K562 (cell line): ENCODE results near the gene UBE2D2. TPM values are rescaled to one million over a fixed set of nuclear protein-coding genes. Genes with fewer than 3 reads are reported as not detected.

Source experiments
- ARID1B ChIP-seq: fragments of 450-650 bp; IDR thresholded peaks from 2 replicates; pipeline ENCODE4 v1.6.1; 2016; ENCODE audit warnings: antibody characterized with exemption, mild to moderate bottlenecking, inconsistent platforms
- CUX1 ChIP-seq: fragments of 200-800 bp; sonication (Bioruptor generic); IDR thresholded peaks from 2 replicates; pipeline ENCODE4 v1.6.1; 2016; ENCODE audit warnings: missing genetic modification characterization, missing compliant biosample characterization
- DIDO1 ChIP-seq: fragments of 450-650 bp; IDR thresholded peaks from 2 replicates; pipeline ENCODE4 v1.6.1; 2016; ENCODE audit warnings: low read depth, missing biosample characterization, missing genetic modification characterization
- ETS1 ChIP-seq: conservative IDR thresholded peaks from 2 replicates; pipeline ENCODE4 v1.6.1; 2011; ENCODE audit warnings: low read depth, mild to moderate bottlenecking, low read length; ENCODE audit not compliant: control insufficient read depth
- ETV1 ChIP-seq: fragments of 450-650 bp; conservative IDR thresholded peaks from 2 replicates; pipeline ENCODE4 v1.6.1; 2016; ENCODE audit warnings: missing genetic modification characterization, control low read depth, low read depth, missing compliant biosample characterization
- FOXK1 ChIP-seq: sonication (generic); formaldehyde crosslinking; IDR thresholded peaks from 2 replicates; pipeline ENCODE4 v1.8.0; 2022; ENCODE audit warnings: missing genetic modification reagents, mild to moderate bottlenecking, borderline replicate concordance
- HCFC1 ChIP-seq: IDR thresholded peaks from 2 replicates; pipeline ENCODE4 v1.6.1; 2012; ENCODE audit warnings: low read depth, low read length, improper control_type of control experiment
- HNRNPUL1 ChIP-seq: fragments of 200-400 bp; formaldehyde crosslinking; IDR thresholded peaks from 2 replicates; pipeline ENCODE4 v1.6.1; 2017; ENCODE audit warnings: low read length
- MAZ ChIP-seq, 2 experiments: fragments of 450-650 bp in 1 of 2; sonication (generic) in 1 of 2; formaldehyde crosslinking; IDR thresholded peaks in 1 of 2; conservative IDR thresholded peaks in 1 of 2; 2 replicates each; pipeline versions ENCODE4 v1.4.0 to v1.5.0; 2020; ENCODE audit warnings: mild to moderate bottlenecking in 1 of 2, missing genetic modification reagents in 1 of 2
- STAG1 ChIP-seq: sonication (generic); formaldehyde crosslinking; IDR thresholded peaks from 2 replicates; pipeline ENCODE4 v1.5.0; 2020; ENCODE audit warnings: missing genetic modification reagents, borderline replicate concordance
- ZFX ChIP-seq: sonication (generic); formaldehyde crosslinking; IDR thresholded peaks from 2 replicates; pipeline ENCODE4 v1.8.0; 2022; ENCODE audit warnings: mild to moderate bottlenecking, missing genetic modification reagents, moderate library complexity
- ZNF175 ChIP-seq: fragments of 200-800 bp; sonication (Bioruptor generic); IDR thresholded peaks from 2 replicates; pipeline ENCODE4 v1.6.1; 2016; ENCODE audit warnings: low read depth, mild to moderate bottlenecking, missing genetic modification characterization, missing compliant biosample characterization
- polyA plus RNA-seq, 8 experiments: library from polyadenylated mRNA; depleted of rRNA in 4 of 8; stranded (reverse) in 5 of 8; unstranded in 3 of 8; fragments of >200 nt; fragmentation: Nextera tagmentation in 2 of 8; fragmentation: Illumina TruSeq in 1 of 8; extraction: Ambion mirVana in 2 of 8; extraction: Trizol in 1 of 8; gene quantifications; 2 replicates each; pipeline versions ENCODE4 v1.2.1 to v1.2.3, GENCODE V29; 2011 to 2014; ENCODE audit warnings: inconsistent platforms in 1 of 8, missing spikeins in 1 of 8
- total RNA-seq, 7 experiments: library from RNA; depleted of rRNA in 6 of 7; stranded (reverse); fragments of >200 nt in 6 of 7; fragmentation: Illumina TruSeq in 2 of 7; extraction: Trizol in 2 of 7; gene quantifications; 2 replicates each; pipeline versions ENCODE4 v1.2.1 to v1.2.3, GENCODE V29; 2011 to 2021; ENCODE audit warnings: low replicate concordance in 1 of 7
- TF ChIP-seq, protein P1 (sequence below): IDR thresholded peaks from 3 replicates; pipeline ENCODE4 v1.6.1; 2011; ENCODE audit warnings: borderline replicate concordance, mild to moderate bottlenecking, moderate library complexity; ENCODE audit not compliant: insufficient read length; ENCODE audit errors: extremely low read depth
- TF ChIP-seq, protein P2 (sequence below): fragments of 250-450 bp; sonication (Bioruptor Pico); IDR thresholded peaks from 2 replicates; pipeline ENCODE4 v1.5.0; 2021; ENCODE audit warnings: mild to moderate bottlenecking, borderline replicate concordance

Gene UBE2D2
- total and polyA plus RNA-seq, 9 of the 15 experiments (the other 6 are each of a cell fraction or from before 2014, with no cell fraction given) = 53.6 to 198 (median 122) TPM

DNA sequence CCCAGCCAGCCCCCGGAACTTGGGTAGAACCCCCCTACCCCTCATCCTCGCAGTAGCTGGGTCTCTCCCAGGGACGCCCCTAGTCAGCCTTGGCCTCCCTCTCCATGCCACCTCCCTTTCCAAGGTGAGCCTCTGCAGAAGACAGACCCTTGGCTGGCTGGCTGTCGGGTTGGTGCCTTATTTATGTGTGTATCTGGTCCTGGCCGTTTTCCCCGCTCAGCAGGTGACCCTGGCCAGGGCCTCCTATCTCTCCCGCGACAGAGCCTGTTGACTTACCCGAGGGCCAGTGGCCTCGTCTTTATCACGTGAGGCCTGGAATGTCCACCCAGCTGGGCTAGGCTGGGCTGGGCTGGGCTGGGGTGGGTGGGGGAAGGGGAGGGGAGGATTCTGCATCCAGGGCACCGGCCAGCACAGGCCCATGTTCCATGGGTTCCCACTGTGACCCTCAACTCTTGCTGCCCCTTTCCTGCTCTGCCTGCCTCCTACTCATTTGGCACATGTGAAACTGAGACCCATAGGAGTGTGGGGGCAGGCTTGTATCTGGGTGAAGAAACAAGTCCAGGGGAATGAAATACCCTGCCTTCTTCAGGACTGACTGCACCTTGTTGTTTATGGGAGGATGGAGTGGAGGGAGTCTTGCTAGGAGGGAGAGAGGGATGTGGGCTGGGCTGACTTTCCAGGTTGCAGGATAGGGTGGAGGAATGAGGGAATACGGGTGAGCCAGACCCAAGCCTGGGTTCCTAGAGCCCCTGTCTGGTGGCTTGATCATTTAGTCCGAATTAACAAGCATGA is 90.1 kb downstream of the UBE2D2 start (continued):
- TF ChIP-seq FOXK1 = no peak
- no peak for TF ChIP-seq HCFC1
- no peak for TF ChIP-seq ETS1
- TF ChIP-seq DIDO1 = no peak
- TF ChIP-seq ETV1 (tag) = no peak
- TF ChIP-seq STAG1 (CRISPR knock-in tag) = no peak
- peak; percentile 81 for TF ChIP-seq ARID1B
- TF ChIP-seq ZFX (CRISPR knock-in tag) = no peak
- TF ChIP-seq HNRNPUL1 = no peak
- peak in 1 of 2 experiments; percentile 15; a peak in 1 of 4 replicates for TF ChIP-seq MAZ (CRISPR knock-in tag; conservative IDR thresholded peaks at IDR 0.05 in 1 of 2, IDR thresholded peaks at IDR 0.05 in 1 of 2)
- no peak for TF ChIP-seq CUX1 (CRISPR knock-in tag)
- TF ChIP-seq, protein P1, sequence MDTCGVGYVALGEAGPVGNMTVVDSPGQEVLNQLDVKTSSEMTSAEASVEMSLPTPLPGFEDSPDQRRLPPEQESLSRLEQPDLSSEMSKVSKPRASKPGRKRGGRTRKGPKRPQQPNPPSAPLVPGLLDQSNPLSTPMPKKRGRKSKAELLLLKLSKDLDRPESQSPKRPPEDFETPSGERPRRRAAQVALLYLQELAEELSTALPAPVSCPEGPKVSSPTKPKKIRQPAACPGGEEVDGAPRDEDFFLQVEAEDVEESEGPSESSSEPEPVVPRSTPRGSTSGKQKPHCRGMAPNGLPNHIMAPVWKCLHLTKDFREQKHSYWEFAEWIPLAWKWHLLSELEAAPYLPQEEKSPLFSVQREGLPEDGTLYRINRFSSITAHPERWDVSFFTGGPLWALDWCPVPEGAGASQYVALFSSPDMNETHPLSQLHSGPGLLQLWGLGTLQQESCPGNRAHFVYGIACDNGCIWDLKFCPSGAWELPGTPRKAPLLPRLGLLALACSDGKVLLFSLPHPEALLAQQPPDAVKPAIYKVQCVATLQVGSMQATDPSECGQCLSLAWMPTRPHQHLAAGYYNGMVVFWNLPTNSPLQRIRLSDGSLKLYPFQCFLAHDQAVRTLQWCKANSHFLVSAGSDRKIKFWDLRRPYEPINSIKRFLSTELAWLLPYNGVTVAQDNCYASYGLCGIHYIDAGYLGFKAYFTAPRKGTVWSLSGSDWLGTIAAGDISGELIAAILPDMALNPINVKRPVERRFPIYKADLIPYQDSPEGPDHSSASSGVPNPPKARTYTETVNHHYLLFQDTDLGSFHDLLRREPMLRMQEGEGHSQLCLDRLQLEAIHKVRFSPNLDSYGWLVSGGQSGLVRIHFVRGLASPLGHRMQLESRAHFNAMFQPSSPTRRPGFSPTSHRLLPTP = no peak
- TF ChIP-seq, protein P2, sequence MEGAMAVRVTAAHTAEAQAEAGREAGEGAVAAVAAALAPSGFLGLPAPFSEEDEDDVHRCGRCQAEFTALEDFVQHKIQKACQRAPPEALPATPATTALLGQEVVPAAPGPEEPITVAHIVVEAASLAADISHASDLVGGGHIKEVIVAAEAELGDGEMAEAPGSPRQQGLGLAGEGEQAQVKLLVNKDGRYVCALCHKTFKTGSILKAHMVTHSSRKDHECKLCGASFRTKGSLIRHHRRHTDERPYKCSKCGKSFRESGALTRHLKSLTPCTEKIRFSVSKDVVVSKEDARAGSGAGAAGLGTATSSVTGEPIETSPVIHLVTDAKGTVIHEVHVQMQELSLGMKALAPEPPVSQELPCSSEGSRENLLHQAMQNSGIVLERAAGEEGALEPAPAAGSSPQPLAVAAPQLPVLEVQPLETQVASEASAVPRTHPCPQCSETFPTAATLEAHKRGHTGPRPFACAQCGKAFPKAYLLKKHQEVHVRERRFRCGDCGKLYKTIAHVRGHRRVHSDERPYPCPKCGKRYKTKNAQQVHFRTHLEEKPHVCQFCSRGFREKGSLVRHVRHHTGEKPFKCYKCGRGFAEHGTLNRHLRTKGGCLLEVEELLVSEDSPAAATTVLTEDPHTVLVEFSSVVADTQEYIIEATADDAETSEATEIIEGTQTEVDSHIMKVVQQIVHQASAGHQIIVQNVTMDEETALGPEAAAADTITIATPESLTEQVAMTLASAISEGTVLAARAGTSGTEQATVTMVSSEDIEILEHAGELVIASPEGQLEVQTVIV (CRISPR knock-in tag) = no peak
- no peak for TF ChIP-seq ZNF175
